CD4-positive, alpha-beta T cell (primary cell): ENCODE measurements around the gene FTSJ1. TPM values are rescaled to one million over a fixed set of nuclear protein-coding genes. Genes with fewer than 3 reads are reported as not detected.

Experiments used
- ATAC-seq: fragments of 200-7000 bp; cut with Tn5 transposase; one replicate; pipeline ENCODE4 v1.10.0; 2022; ENCODE audit warnings: mild to moderate bottlenecking; ENCODE audit not compliant: poor library complexity
- CTCF ChIA-PET: fragments of 350-600 bp; sonication (Branson Sonifier 250); formaldehyde crosslinking; loops from one replicate; lab custom pipeline; 2021; ENCODE audit warnings: antibody characterized with exemption, inconsistent platforms; lab: Charles Lee
- POLR2A ChIA-PET: fragments of 350-600 bp; sonication (Branson Sonifier 250); formaldehyde crosslinking; loops from one replicate; lab custom pipeline; 2021; ENCODE audit warnings: antibody characterized with exemption, inconsistent platforms; lab: Charles Lee
- DNase-seq, 14 experiments: peaks; one replicate each; pipeline ENCODE4 v3.0.0-alpha.2; 2013 to 2020; ENCODE audit warnings: mixed read lengths in 2 of 14
- H3K27ac ChIP-seq, 2 donors: one replicate each; pipeline versions ENCODE4 v1.5.1 to v1.7.0; 2013; ENCODE audit warnings: low read length in 2 of 2, low read depth in 1 of 2, mild to moderate bottlenecking in 1 of 2
- H3K27me3 ChIP-seq, 2 experiments: 1 replicate in 1 of 2; 2 replicates in 1 of 2; pipeline versions ENCODE4 v1.6.1 to v1.7.0; 2013; ENCODE audit warnings: low read length in 2 of 2, control low read depth in 1 of 2, mild to moderate bottlenecking in 1 of 2, moderate library complexity in 1 of 2; ENCODE audit not compliant: insufficient read depth in 2 of 2, control insufficient read depth in 1 of 2
- H3K36me3 ChIP-seq: one replicate; pipeline ENCODE4 v1.6.1; 2013; ENCODE audit warnings: low read length, control low read depth; ENCODE audit not compliant: insufficient read depth
- H3K4me1 ChIP-seq: one replicate; pipeline ENCODE4 v1.6.1; 2013; ENCODE audit warnings: low read length, control low read depth; ENCODE audit not compliant: insufficient read depth
- H3K4me3 ChIP-seq: one replicate; pipeline ENCODE4 v1.5.1; 2013; ENCODE audit warnings: mild to moderate bottlenecking, low read length, moderate library complexity
- H3K9me3 ChIP-seq, 2 experiments: 1 replicate in 1 of 2; 2 replicates in 1 of 2; pipeline versions ENCODE4 v1.6.1 to v1.7.0; 2013; ENCODE audit warnings: low read length in 2 of 2, mild to moderate bottlenecking in 2 of 2, control low read depth in 1 of 2, moderate library complexity in 1 of 2; ENCODE audit not compliant: control insufficient read depth in 1 of 2, insufficient read depth in 1 of 2
- H3K27ac Mint-ChIP-seq: one replicate; pipeline ENCODE4 v1.8.0; 2020; ENCODE audit warnings: mixed read lengths
- H3K27me3 Mint-ChIP-seq: one replicate; pipeline ENCODE4 v1.8.0; 2021; ENCODE audit warnings: mixed read lengths
- H3K36me3 Mint-ChIP-seq: one replicate; pipeline ENCODE4 v1.8.0; 2021; ENCODE audit warnings: low read depth, mixed read lengths
- H3K4me1 Mint-ChIP-seq: one replicate; pipeline ENCODE4 v1.8.0; 2021; ENCODE audit warnings: low read depth, mixed read lengths
- H3K4me3 Mint-ChIP-seq: one replicate; pipeline ENCODE4 v1.8.0; 2020; ENCODE audit warnings: mild to moderate bottlenecking, mixed read lengths
- H3K9me3 Mint-ChIP-seq: one replicate; pipeline ENCODE4 v1.8.0; 2020; ENCODE audit warnings: mixed read lengths
- intact Hi-C, 2 experiments: fragments of 100-400 bp; cut with DNase I in 1 of 2; cut with micrococcal nuclease in 1 of 2; formaldehyde crosslinking; loops; one replicate each; pipeline versions ENCODE4 v1.15.1 to v1.9.0; 2023 to 2025; cut with DNase I, micrococcal nuclease
- total RNA-seq, 174 experiments: library from RNA in 2 of 174; stranded (reverse) in 2 of 174; gene quantifications; one replicate each; pipeline ENCODE4 v1.2.3 and lab custom pipeline; 2021 to 2026
- TF ChIP-seq, protein P1 (sequence below): fragments of 200-600 bp; IDR thresholded peaks from one replicate; pipeline ENCODE4 v1.8.0; 2022; ENCODE audit warnings: antibody characterized with exemption, mild to moderate bottlenecking

Gene FTSJ1
- total RNA-seq, 2 experiments from 2014 or later, result 60.0 to 61.0 TPM

DNA sequence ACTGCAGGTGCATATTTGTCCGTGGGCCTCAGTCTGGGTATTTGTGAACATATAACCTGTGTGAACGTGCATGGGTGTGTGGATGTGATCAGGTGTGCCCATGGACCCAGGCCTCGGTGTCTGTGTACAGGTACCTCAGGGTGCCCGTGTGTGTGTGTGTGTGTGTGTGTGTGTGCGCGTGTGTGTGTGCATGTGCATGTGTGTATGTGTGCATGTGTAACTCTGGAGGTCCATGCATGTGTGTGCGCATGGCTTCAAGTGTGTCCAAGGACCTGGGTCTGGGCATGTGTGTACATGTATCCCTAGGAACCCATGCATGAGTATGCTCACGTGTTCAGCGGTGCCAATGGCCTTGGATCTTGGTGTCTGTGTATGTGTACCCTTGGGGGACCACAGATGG lies 15.8 kb downstream of the FTSJ1 start:
- Mint-ChIP-seq H3K36me3 (no peaks in the 10 kb centered on the region), H3K27ac (no peak overlapping the region), H3K27me3 (no peaks in the 10 kb centered on the region), H3K9me3 (no peaks in the 10 kb centered on the region), H3K4me1 (no peaks in the 10 kb centered on the region), H3K4me3 (no peak overlapping the region)
- Histone ChIP-seq H3K4me1 (no peaks in the 10 kb centered on the region), H3K9me3 (no peaks in the 10 kb centered on the region), H3K4me3 (no peak overlapping the region), H3K27me3 (no peaks in the 10 kb centered on the region), H3K36me3 (peaks cover 3% of the 10 kb centered on the region), H3K27ac (no peak overlapping the region)
- no peak for DNase-seq
- no peak for ATAC-seq
- CTCF ChIA-PET, result no interaction called here
- intact Hi-C loops, result no loop called here
- TF ChIP-seq, protein P1, sequence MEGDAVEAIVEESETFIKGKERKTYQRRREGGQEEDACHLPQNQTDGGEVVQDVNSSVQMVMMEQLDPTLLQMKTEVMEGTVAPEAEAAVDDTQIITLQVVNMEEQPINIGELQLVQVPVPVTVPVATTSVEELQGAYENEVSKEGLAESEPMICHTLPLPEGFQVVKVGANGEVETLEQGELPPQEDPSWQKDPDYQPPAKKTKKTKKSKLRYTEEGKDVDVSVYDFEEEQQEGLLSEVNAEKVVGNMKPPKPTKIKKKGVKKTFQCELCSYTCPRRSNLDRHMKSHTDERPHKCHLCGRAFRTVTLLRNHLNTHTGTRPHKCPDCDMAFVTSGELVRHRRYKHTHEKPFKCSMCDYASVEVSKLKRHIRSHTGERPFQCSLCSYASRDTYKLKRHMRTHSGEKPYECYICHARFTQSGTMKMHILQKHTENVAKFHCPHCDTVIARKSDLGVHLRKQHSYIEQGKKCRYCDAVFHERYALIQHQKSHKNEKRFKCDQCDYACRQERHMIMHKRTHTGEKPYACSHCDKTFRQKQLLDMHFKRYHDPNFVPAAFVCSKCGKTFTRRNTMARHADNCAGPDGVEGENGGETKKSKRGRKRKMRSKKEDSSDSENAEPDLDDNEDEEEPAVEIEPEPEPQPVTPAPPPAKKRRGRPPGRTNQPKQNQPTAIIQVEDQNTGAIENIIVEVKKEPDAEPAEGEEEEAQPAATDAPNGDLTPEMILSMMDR, result no peak
- POLR2A ChIA-PET, result no interaction called here

DNA sequence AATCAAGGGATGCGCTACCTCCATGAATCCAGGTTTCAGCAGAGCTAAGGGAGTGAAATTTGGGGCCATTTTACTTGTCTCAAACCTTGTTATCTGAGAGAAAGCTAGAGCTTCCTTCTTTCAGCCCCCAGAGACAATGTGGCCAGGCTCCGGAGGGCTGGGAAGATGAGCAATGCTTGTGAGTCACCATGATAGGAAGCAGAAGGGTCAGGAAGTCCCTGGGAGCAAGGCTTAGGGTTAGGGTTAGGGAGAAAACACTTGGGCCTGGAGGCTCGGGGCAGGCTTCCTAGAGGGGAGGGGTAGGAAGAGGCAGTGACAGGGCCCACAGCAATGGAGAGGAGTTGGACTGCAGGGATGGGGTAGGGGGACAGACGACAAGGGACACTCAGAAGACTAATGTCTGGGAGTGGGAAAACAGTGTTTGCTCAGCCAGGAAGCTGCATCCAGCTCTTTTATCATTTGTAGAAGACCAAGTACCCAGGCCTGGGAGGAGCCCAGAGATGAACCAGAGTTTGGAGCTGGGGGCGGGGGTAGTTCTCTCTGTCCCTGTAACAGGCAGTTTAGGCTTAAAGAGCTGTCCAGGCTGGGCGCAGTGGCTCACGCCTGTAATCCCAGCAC lies 16.4 kb downstream of the FTSJ1 start:
- TF ChIP-seq, protein P1, result no peak
- Mint-ChIP-seq H3K27ac (no peak overlapping the region), H3K4me3 (no peak overlapping the region), H3K9me3 (no peaks in the 10 kb centered on the region), H3K36me3 (no peaks in the 10 kb centered on the region), H3K4me1 (no peaks in the 10 kb centered on the region), H3K27me3 (no peaks in the 10 kb centered on the region)
- DNase-seq, result peak in 1 of 14 experiments; percentile 35
- Histone ChIP-seq H3K9me3 (no peaks in the 10 kb centered on the region), H3K27ac (no peak overlapping the region), H3K4me1 (no peaks in the 10 kb centered on the region), H3K27me3 (no peaks in the 10 kb centered on the region), H3K36me3 (peaks cover under 1% of the 10 kb centered on the region), H3K4me3 (no peak overlapping the region)
- intact Hi-C loops, result no loop called here
- ChIA-PET POLR2A (no interaction called here), CTCF (no interaction called here)
- ATAC-seq, result no peak

DNA sequence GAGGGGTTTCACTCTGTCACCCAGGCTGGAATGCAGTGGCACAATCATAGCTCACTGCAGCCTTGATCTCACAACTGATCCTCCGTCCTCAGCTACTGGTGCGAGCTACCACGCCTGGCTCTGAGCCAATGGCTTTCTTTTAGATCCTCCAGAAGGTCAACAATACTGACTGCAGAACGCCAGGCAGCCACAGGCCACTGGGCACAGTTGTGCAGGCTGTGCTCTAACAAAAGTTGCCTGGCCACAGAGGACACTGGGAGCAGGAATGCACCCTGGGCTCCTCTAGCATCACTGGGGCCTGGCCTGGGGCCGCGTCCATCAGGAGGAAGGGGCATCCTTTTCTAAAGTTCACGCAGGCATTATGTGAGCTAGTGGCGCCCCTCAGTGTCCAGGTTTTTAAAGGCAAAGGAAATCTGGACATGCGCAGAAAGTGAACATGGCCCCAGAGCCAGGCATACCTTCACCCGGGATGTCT lies 17.9 kb downstream of the FTSJ1 start:
- no peaks in the 10 kb centered on the region for H3K36me3 Mint-ChIP-seq
- TF ChIP-seq, protein P1, result no peak
- no peak overlapping the region for H3K27ac Mint-ChIP-seq
- H3K9me3 Mint-ChIP-seq, result no peaks in the 10 kb centered on the region
- no peak overlapping the region for H3K4me3 Mint-ChIP-seq
- Histone ChIP-seq H3K27ac (no peak overlapping the region), H3K9me3 (no peaks in the 10 kb centered on the region), H3K36me3 (no peaks in the 10 kb centered on the region), H3K27me3 (no peaks in the 10 kb centered on the region), H3K4me1 (no peaks in the 10 kb centered on the region), H3K4me3 (no peak overlapping the region)
- DNase-seq, result no peak
- H3K27me3 Mint-ChIP-seq, result no peaks in the 10 kb centered on the region
- no peak for ATAC-seq
- H3K4me1 Mint-ChIP-seq, result no peaks in the 10 kb centered on the region
- POLR2A ChIA-PET, result no interaction called here
- intact Hi-C loops, result no loop called here
- CTCF ChIA-PET, result interaction anchor here (0.7 kb wide), 1 partner anchor 1903 kb away, joined by 3 read pairs; no protein-coding TSS in a partner anchor
